Spleen (tissue), 11 donors: Measurements from ENCODE around the gene BBOX1. TPM values are rescaled to one million over a fixed set of nuclear protein-coding genes. Genes with fewer than 3 reads are reported as not detected.

Source experiments
- DNase-seq: peaks from one replicate; pipeline ENCODE4 v3.0.0-alpha.2; 2020
- H3K27ac ChIP-seq, 8 donors: fragments of 200-600 bp; sonication (generic) in 7 of 8; 1 replicate in 4 of 8; 2 replicates in 4 of 8; pipeline versions ENCODE4 v1.5.0 to v1.8.0; 2016 to 2021; ENCODE audit warnings: inconsistent platforms in 4 of 8, mild to moderate bottlenecking in 4 of 8, moderate library complexity in 1 of 8
- H3K27me3 ChIP-seq, 7 donors: fragments of 200-600 bp; sonication (generic) in 6 of 7; replicated peaks in 1 of 7; 1 replicate in 4 of 7; 2 replicates in 3 of 7; pipeline versions ENCODE4 v1.5.0 to v1.8.0; 2016 to 2021; ENCODE audit warnings: inconsistent platforms in 3 of 7, mild to moderate bottlenecking in 1 of 7
- H3K36me3 ChIP-seq, 6 donors: fragments of 200-600 bp; sonication (generic) in 5 of 6; 1 replicate in 4 of 6; 2 replicates in 2 of 6; pipeline versions ENCODE4 v1.5.0 to v1.8.0; 2016 to 2021; ENCODE audit warnings: inconsistent platforms in 2 of 6
- H3K4me1 ChIP-seq, 6 donors: fragments of 200-600 bp; sonication (generic) in 5 of 6; 1 replicate in 3 of 6; 2 replicates in 3 of 6; pipeline versions ENCODE4 v1.5.0 to v1.8.0; 2016 to 2021; ENCODE audit warnings: inconsistent platforms in 3 of 6
- H3K4me3 ChIP-seq, 8 donors: fragments of 200-600 bp; sonication (generic) in 7 of 8; 1 replicate in 4 of 8; 2 replicates in 4 of 8; pipeline versions ENCODE4 v1.5.0 to v1.8.0; 2016 to 2021; ENCODE audit warnings: inconsistent platforms in 4 of 8, mild to moderate bottlenecking in 4 of 8, moderate library complexity in 2 of 8
- H3K9me3 ChIP-seq, 8 donors: fragments of 200-600 bp; sonication (generic) in 7 of 8; 1 replicate in 4 of 8; 2 replicates in 4 of 8; pipeline versions ENCODE4 v1.5.0 to v1.8.0; 2016 to 2021; ENCODE audit warnings: inconsistent platforms in 4 of 8
- CTCF ChIP-seq, 11 experiments: fragments of 200-600 bp in 7 of 11; fragments of 450-650 bp in 4 of 11; sonication (generic) in 4 of 11; IDR thresholded peaks in 8 of 11; conservative IDR thresholded peaks in 3 of 11; 1 replicate in 7 of 11; 2 replicates in 4 of 11; pipeline versions ENCODE4 v1.4.0 to v1.8.0; 2016 to 2021; ENCODE audit warnings: antibody characterized with exemption in 11 of 11, inconsistent platforms in 4 of 11, mild to moderate bottlenecking in 1 of 11
- POLR2A ChIP-seq, 3 donors: fragments of 450-650 bp; IDR thresholded peaks; one replicate each; pipeline ENCODE4 v1.5.1; 2017; ENCODE audit warnings: antibody characterized with exemption in 3 of 3, mild to moderate bottlenecking in 1 of 3
- POLR2AphosphoS5 ChIP-seq, 3 donors: sonication (generic); formaldehyde crosslinking; IDR thresholded peaks; one replicate each; pipeline ENCODE4 v1.5.1; 2017; ENCODE audit warnings: antibody characterized with exemption in 3 of 3
- WGBS, 5 donors: extraction: QIAGEN DNeasy Blood & Tissue Kit in 3 of 5; methylation state at CpG; one replicate each; pipeline versions ENCODE4 v1.1.5 to v1.1.7; 2013 to 2018; 5-methylcytosine and 5-hydroxymethylcytosine counted together
- intact Hi-C: fragments of 100-400 bp; cut with DNase I; formaldehyde crosslinking; loops from one replicate; pipeline ENCODE4 v1.15.0; 2023; ENCODE audit warnings: low total_unique reads
- polyA plus RNA-seq, 3 donors: library from polyadenylated mRNA; stranded (reverse); fragments of 200-250 nt; gene quantifications; one replicate each; pipeline ENCODE4 v1.2.1, GENCODE V29; 2013
- total RNA-seq, 7 donors: library from RNA; depleted of rRNA in 3 of 7; stranded (reverse); fragments of >200 nt in 3 of 7; fragmentation: NEBNext Ultra II Directional in 4 of 7; extraction: Animal tissue kit (Norgen Biotek cat#: 25700) in 4 of 7; gene quantifications; one replicate each; pipeline versions ENCODE4 v1.1.0 to v1.2.1, GENCODE V29; 2016 to 2021
- donor health status: healthy with polysubstance abuse.
- donor health status: DM: no; HTN: no; CAD: no; lungs with moderate emphysema.
- donor health status: DM: no; HTN: no; CAD: no.
- donor health status: Bipolar disorder and iron deficiency.
- donor health status: healthy.
- donor health status: DM: no; HTN: no; CAD: no.
- donor health status: DM: yes; HTN: yes; CAD: no.

Gene BBOX1
- total and polyA plus RNA-seq, 10 donors, result not detected

- Histone ChIP-seq H3K36me3 (no peaks in the 10 kb centered on the region), H3K9me3 (no peaks in the 10 kb centered on the region), H3K27ac (no peak overlapping the region), H3K4me1 (no peaks in the 10 kb centered on the region), H3K4me3 (no peak overlapping the region), H3K27me3 (no peaks in the 10 kb centered on the region)
- no peak for DNase-seq
- intact Hi-C loops, result no loop called here
- 36 to 52% (median 42%) methylated on average over 4 of the region's 4 CpGs for WGBS, 5 donors
- TF ChIP-seq POLR2A (IDR thresholded peaks at IDR 0.05) (no peak), CTCF (IDR thresholded peaks at IDR 0.05 in 8 of 11, conservative IDR thresholded peaks at IDR 0.05 in 3 of 11) (no peak), POLR2AphosphoS5 (IDR thresholded peaks at IDR 0.05) (no peak)
Measured at GRCh38 chr11:27002838-27003237, 37.8 kb upstream of the BBOX1 start.

- Histone ChIP-seq H3K9me3 (no peaks in the 10 kb centered on the region), H3K4me1 (no peaks in the 10 kb centered on the region), H3K27me3 (no peaks in the 10 kb centered on the region), H3K4me3 (no peak overlapping the region), H3K36me3 (no peaks in the 10 kb centered on the region), H3K27ac (no peak overlapping the region)
- TF ChIP-seq POLR2A (IDR thresholded peaks at IDR 0.05) (no peak), CTCF (IDR thresholded peaks at IDR 0.05 in 8 of 11, conservative IDR thresholded peaks at IDR 0.05 in 3 of 11) (no peak), POLR2AphosphoS5 (IDR thresholded peaks at IDR 0.05) (no peak)
- intact Hi-C loops, result no loop called here
- 82 to 100% (median 92%) methylated on average over 2 of the region's 2 CpGs for WGBS, 5 donors
- no peak for DNase-seq
Measured at GRCh38 chr11:27004103-27004502, 36.5 kb upstream of the BBOX1 start.

GRCh38 chr11:27008811-27009535 lies 31.6 kb upstream of the BBOX1 start:
- DNase-seq, result no peak
- H3K36me3 ChIP-seq, result no peaks in the 10 kb centered on the region
- peaks cover 0 to 11% (median 2%) of the 10 kb centered on the region in 6 donors for H3K4me1 ChIP-seq
- intact Hi-C loops, result no loop called here
- TF ChIP-seq POLR2A (IDR thresholded peaks at IDR 0.05), result no peak
- no peak for TF ChIP-seq POLR2AphosphoS5 (IDR thresholded peaks at IDR 0.05)
- no peak for TF ChIP-seq CTCF (IDR thresholded peaks at IDR 0.05 in 8 of 11, conservative IDR thresholded peaks at IDR 0.05 in 3 of 11)
- no peaks in the 10 kb centered on the region for H3K27me3 ChIP-seq
- H3K27ac ChIP-seq, result no peak overlapping the region
- H3K4me3 ChIP-seq, result no peak overlapping the region
- no peaks in the 10 kb centered on the region for H3K9me3 ChIP-seq

GRCh38 chr11:27011560-27012233 lies 28.9 kb upstream of the BBOX1 start:
- DNase-seq, result no peak
- Histone ChIP-seq H3K36me3 (no peaks in the 10 kb centered on the region), H3K9me3 (no peaks in the 10 kb centered on the region), H3K4me1 (peaks cover 0 to 11% (median 2%) of the 10 kb centered on the region in 6 donors), H3K27ac (peak overlapping the region in 6 of 8 donors; percentile 3 to 39 (median 20)), H3K27me3 (no peaks in the 10 kb centered on the region), H3K4me3 (no peak overlapping the region)
- TF ChIP-seq POLR2A (IDR thresholded peaks at IDR 0.05) (no peak), POLR2AphosphoS5 (IDR thresholded peaks at IDR 0.05) (no peak), CTCF (IDR thresholded peaks at IDR 0.05 in 8 of 11, conservative IDR thresholded peaks at IDR 0.05 in 3 of 11) (no peak)
- intact Hi-C loops, result no loop called here
- 56 to 73% (median 70%) methylated on average over 4 of the region's 4 CpGs for WGBS, 5 donors
